HCT116 (cell line): ENCODE results near the gene MAP3K5. TPM values are rescaled to one million over a fixed set of nuclear protein-coding genes. Genes with fewer than 3 reads are reported as not detected.

ENCODE experiments used
- ATAC-seq: fragments of 200-7000 bp; cut with Tn5 transposase; 2 replicates; pipeline ENCODE4 v1.9.1; 2020; ENCODE audit warnings: mild to moderate bottlenecking, moderate library complexity
- BruUV-seq: library from RNA; stranded (reverse); fragments of 400-500 nt; replicated peaks from 2 replicates; lab custom pipeline; 2021; lab: Mats Ljungman, UMichigan
- CTCF ChIA-PET: fragments of 300-600 bp; sonication (Branson Sonifier 250); formaldehyde crosslinking; loops from one replicate; lab custom pipeline; 2021; ENCODE audit warnings: antibody characterized with exemption; lab: Charles Lee
- POLR2A ChIA-PET: fragments of 300-600, 350-600 bp; sonication (Branson Sonifier 250); formaldehyde crosslinking; loops from one replicate; lab custom pipeline; 2021; ENCODE audit warnings: antibody characterized with exemption; lab: Charles Lee
- RAD21 ChIA-PET, 2 experiments: fragments of 300-600 bp; sonication (Branson Sonifier 250); formaldehyde crosslinking; loops; one replicate each; lab custom pipeline; 2023; ENCODE audit warnings: low total read pairs in 2 of 2; ENCODE audit not compliant: uncharacterized antibody in 2 of 2, unreplicated experiment in 2 of 2, low non-redundant PET in 1 of 2; lab: Charles Lee
- DNase-seq: peaks from one replicate; pipeline ENCODE4 v3.0.0-alpha.2; 2010; ENCODE audit warnings: low read depth, low spot score
- H2AFZ ChIP-seq: fragments of 200-600 bp; shearing (Covaris generic), sonication (generic); 2 replicates; pipeline ENCODE4 v1.6.1; 2017; ENCODE audit warnings: low read depth, mixed run types, mixed read lengths, antibody characterized with exemption, low read length; ENCODE audit not compliant: poor library complexity, severe bottlenecking
- H3K27ac ChIP-seq: 2 replicates; pipeline ENCODE4 v1.5.1; 2012; ENCODE audit warnings: low read depth, low read length
- H3K27me3 ChIP-seq: fragments of 200-600 bp; sonication (generic); 2 replicates; pipeline ENCODE4 v1.6.1; 2016; ENCODE audit warnings: mixed run types, low read length, mixed read lengths; ENCODE audit not compliant: insufficient read depth
- H3K36me3 ChIP-seq, 2 experiments: fragments of 200-500 bp in 1 of 2; fragments of 200-600 bp in 1 of 2; sonication (Bioruptor generic) in 1 of 2; sonication (generic) in 1 of 2; 2 replicates each; pipeline versions ENCODE4 v1.5.1 to v1.6.1; 2014 to 2016; ENCODE audit warnings: low read length in 2 of 2, inconsistent platforms in 1 of 2, mixed read lengths in 1 of 2, mixed run types in 1 of 2; ENCODE audit not compliant: insufficient read depth in 2 of 2, control insufficient read depth in 1 of 2
- H3K4me1 ChIP-seq, 2 experiments: fragments of 200-600 bp in 1 of 2; sonication (generic) in 1 of 2; 2 replicates each; pipeline versions ENCODE4 v1.5.1 to v1.6.1; 2012 to 2017; ENCODE audit warnings: low read length in 2 of 2, inconsistent platforms in 1 of 2, mild to moderate bottlenecking in 1 of 2, mixed read lengths in 1 of 2, mixed run types in 1 of 2, moderate library complexity in 1 of 2; ENCODE audit not compliant: insufficient read depth in 2 of 2, control insufficient read depth in 1 of 2
- H3K4me2 ChIP-seq: fragments of 200-600 bp; sonication (generic); 2 replicates; pipeline ENCODE4 v1.6.1; 2017; ENCODE audit warnings: mixed run types, low read length, mixed read lengths
- H3K4me3 ChIP-seq, 2 experiments: fragments of 200-600 bp in 1 of 2; sonication (generic) in 1 of 2; replicated peaks in 1 of 2; 2 replicates each; pipeline ENCODE4 v1.5.1; 2011 to 2016; ENCODE audit warnings: low read length in 2 of 2, control low read depth in 1 of 2, low read depth in 1 of 2, mild to moderate bottlenecking in 1 of 2, mixed read lengths in 1 of 2, mixed run types in 1 of 2
- H3K79me2 ChIP-seq: fragments of 200-600 bp; sonication (generic); 2 replicates; pipeline ENCODE4 v1.6.1; 2017; ENCODE audit warnings: mild to moderate bottlenecking, mixed run types, low read length, moderate library complexity, mixed read lengths; ENCODE audit not compliant: insufficient read depth
- H3K9ac ChIP-seq: fragments of 200-600 bp; sonication (generic); 2 replicates; pipeline ENCODE4 v1.6.1; 2016; ENCODE audit warnings: low read length, mixed read lengths
- H3K9me2 ChIP-seq: fragments of 200-600 bp; sonication (generic), shearing (Covaris generic); 2 replicates; pipeline ENCODE4 v1.6.1; 2017; ENCODE audit warnings: mixed run types, mild to moderate bottlenecking, moderate library complexity; ENCODE audit not compliant: insufficient read depth
- H3K9me3 ChIP-seq, 2 experiments: fragments of 200-500 bp in 1 of 2; fragments of 200-600 bp in 1 of 2; sonication (Bioruptor generic) in 1 of 2; sonication (generic) in 1 of 2; 2 replicates each; pipeline ENCODE4 v1.6.1; 2014 to 2017; ENCODE audit warnings: low read length in 2 of 2, mixed read lengths in 2 of 2, inconsistent platforms in 1 of 2, low read depth in 1 of 2, mild to moderate bottlenecking in 1 of 2, mixed run types in 1 of 2, moderate library complexity in 1 of 2; ENCODE audit not compliant: control insufficient read depth in 1 of 2, insufficient read depth in 1 of 2
- H4K20me1 ChIP-seq: fragments of 200-600 bp; sonication (generic), shearing (Covaris generic); 2 replicates; pipeline ENCODE4 v1.6.1; 2017; ENCODE audit warnings: mixed run types, mild to moderate bottlenecking, moderate library complexity; ENCODE audit not compliant: insufficient read depth
- CBX3 ChIP-seq: IDR thresholded peaks from 2 replicates; pipeline ENCODE4 v1.6.1; 2012; ENCODE audit warnings: low read depth
- CEBPB ChIP-seq: IDR thresholded peaks from 2 replicates; pipeline ENCODE4 v1.6.1; 2012; ENCODE audit warnings: low read depth
- EGR1 ChIP-seq: IDR thresholded peaks from 2 replicates; pipeline ENCODE4 v1.6.1; 2012; ENCODE audit warnings: low read depth
- ELF1 ChIP-seq: IDR thresholded peaks from 2 replicates; pipeline ENCODE4 v1.6.1; 2012; ENCODE audit warnings: low read depth, borderline replicate concordance
- EZH2 ChIP-seq: fragments of 200-600 bp; sonication (generic); IDR thresholded peaks from 2 replicates; pipeline ENCODE4 v1.6.1; 2017; ENCODE audit warnings: antibody characterized with exemption, mixed run types
- FOSL1 ChIP-seq: IDR thresholded peaks from 2 replicates; pipeline ENCODE4 v1.6.1; 2012; ENCODE audit warnings: low read depth
- POLR2A ChIP-seq: IDR thresholded peaks from 2 replicates; pipeline ENCODE4 v1.7.0; 2011; ENCODE audit warnings: borderline replicate concordance; ENCODE audit not compliant: insufficient read depth, insufficient read length; ENCODE audit errors: extremely low read depth
- POLR2AphosphoS5 ChIP-seq: IDR thresholded peaks from 2 replicates; pipeline ENCODE4 v1.6.1; 2011; ENCODE audit warnings: mild to moderate bottlenecking, low read depth, low read length, moderate library complexity
- SP1 ChIP-seq: IDR thresholded peaks from 2 replicates; pipeline ENCODE4 v1.6.1; 2012; ENCODE audit warnings: low read depth
- intact Hi-C: fragments of 100-400 bp; cut with micrococcal nuclease; formaldehyde crosslinking; loops from 2 replicates; pipeline ENCODE4 v1.10.0; 2022
- total RNA-seq: library from RNA; stranded (reverse); gene quantifications from one replicate; pipeline ENCODE4 v1.2.1, GENCODE V29; 2021; ENCODE audit not compliant: unreplicated experiment
- TF ChIP-seq, protein P1 (sequence below): IDR thresholded peaks from 2 replicates; pipeline ENCODE4 v1.6.1; 2012
- TF ChIP-seq, protein P2 (sequence below): IDR thresholded peaks from 2 replicates; pipeline ENCODE4 v1.6.1; 2012; ENCODE audit warnings: low read depth

The MAP3K5 gene
- total RNA-seq, 1 experiment from 2014 or later: 11.8 TPM

DNA sequence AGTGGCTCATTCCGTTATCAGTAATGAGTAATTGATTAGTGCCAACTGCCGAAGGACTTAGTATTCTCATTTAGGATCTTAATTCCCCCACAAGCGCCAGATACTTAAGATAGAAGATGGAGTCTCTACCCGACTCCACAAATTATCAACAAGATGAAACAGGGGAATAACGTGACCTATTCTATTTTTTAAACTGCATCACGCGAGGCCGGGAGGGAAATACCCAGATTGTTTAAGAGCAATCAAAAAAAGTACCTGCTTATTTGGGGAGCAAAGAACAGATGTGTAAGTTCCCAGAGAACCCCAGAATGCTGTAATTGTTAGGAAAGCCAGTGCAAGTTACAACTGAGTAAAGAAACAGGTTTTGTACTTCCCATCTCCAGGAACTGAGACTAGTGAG is 1.1 kb upstream of the MAP3K5 start:
- Histone ChIP-seq H3K36me3 (no peaks in the 10 kb centered on the region), H3K27me3 (no peaks in the 10 kb centered on the region), H4K20me1 (no peaks in the 10 kb centered on the region), H3K79me2 (peaks cover 11% of the 10 kb centered on the region), H2AFZ (peak overlapping the region; percentile 75), H3K4me3 (peak overlapping the region; percentile 72 to 88), H3K9me2 (no peaks in the 10 kb centered on the region; the same call in 1 of the 2 replicates), H3K9ac (peak overlapping the region; percentile 87)
- POLR2A ChIA-PET: interaction anchor here (1.4 kb wide), 3 partner anchors 30 to 149 kb away, joined by 4 to 16 read pairs (median 4); no protein-coding TSS in a partner anchor
- no peak for DNase-seq
- TF ChIP-seq, protein P1, sequence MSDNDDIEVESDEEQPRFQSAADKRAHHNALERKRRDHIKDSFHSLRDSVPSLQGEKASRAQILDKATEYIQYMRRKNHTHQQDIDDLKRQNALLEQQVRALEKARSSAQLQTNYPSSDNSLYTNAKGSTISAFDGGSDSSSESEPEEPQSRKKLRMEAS: no peak
- TF ChIP-seq, all 23 proteins: peak for 0
- Histone ChIP-seq H3K4me1 (peaks cover 16 to 30% of the 10 kb centered on the region in 2 experiments; a peak in 3 of 4 replicates), H3K4me2 (peak overlapping the region; percentile 99), H3K27ac (peak overlapping the region; percentile 88), H3K9me3 (no peaks in the 10 kb centered on the region)
- ATAC-seq: no peak
- CTCF ChIA-PET: interaction anchor here (1.3 to 4.9 kb wide), 7 partner anchors 10 to 243 kb away, joined by 5 to 158 read pairs (median 9); partner anchors contain the start of gene MAP7
- intact Hi-C loops: loop anchor here (1.0 kb wide), 2 partner anchors 149 to 210 kb away; no protein-coding TSS in a partner anchor
- RAD21 ChIA-PET: interaction anchor here (1.4 to 1.7 kb wide), 2 partner anchors 149 kb away, joined by 22 to 29 read pairs; no protein-coding TSS in a partner anchor
- BruUV-seq: TSS peak; percentile 84

DNA sequence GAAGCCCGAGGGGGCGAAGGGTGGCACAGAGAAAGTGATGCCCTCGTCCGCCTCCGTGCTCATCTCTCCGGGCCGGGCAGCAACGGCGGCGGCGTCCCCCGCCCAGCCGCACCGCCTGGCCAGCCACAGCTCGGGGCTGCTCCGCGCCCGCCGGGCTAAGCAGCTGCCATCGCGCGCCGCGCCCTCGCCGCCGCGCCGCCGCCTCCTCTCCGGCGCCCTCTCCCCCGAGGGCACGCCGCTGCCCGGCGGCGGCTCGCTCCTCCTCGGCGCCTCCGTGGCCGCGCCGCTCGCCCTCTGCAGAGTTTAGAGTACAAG is 225 bp downstream of the MAP3K5 start:
- TF ChIP-seq SP1 (no peak), CEBPB (no peak), EGR1 (no peak), CBX3 (no peak), EZH2 (no peak), POLR2AphosphoS5 (no peak), FOSL1 (no peak), ELF1 (no peak), POLR2A (no peak)
- TF ChIP-seq, protein P2, sequence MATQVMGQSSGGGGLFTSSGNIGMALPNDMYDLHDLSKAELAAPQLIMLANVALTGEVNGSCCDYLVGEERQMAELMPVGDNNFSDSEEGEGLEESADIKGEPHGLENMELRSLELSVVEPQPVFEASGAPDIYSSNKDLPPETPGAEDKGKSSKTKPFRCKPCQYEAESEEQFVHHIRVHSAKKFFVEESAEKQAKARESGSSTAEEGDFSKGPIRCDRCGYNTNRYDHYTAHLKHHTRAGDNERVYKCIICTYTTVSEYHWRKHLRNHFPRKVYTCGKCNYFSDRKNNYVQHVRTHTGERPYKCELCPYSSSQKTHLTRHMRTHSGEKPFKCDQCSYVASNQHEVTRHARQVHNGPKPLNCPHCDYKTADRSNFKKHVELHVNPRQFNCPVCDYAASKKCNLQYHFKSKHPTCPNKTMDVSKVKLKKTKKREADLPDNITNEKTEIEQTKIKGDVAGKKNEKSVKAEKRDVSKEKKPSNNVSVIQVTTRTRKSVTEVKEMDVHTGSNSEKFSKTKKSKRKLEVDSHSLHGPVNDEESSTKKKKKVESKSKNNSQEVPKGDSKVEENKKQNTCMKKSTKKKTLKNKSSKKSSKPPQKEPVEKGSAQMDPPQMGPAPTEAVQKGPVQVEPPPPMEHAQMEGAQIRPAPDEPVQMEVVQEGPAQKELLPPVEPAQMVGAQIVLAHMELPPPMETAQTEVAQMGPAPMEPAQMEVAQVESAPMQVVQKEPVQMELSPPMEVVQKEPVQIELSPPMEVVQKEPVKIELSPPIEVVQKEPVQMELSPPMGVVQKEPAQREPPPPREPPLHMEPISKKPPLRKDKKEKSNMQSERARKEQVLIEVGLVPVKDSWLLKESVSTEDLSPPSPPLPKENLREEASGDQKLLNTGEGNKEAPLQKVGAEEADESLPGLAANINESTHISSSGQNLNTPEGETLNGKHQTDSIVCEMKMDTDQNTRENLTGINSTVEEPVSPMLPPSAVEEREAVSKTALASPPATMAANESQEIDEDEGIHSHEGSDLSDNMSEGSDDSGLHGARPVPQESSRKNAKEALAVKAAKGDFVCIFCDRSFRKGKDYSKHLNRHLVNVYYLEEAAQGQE: no peak

More for the DNA sequence above, 225 bp downstream of the MAP3K5 start:
- Histone ChIP-seq H3K9me2 (no peaks in the 10 kb centered on the region), H3K4me2 (peak overlapping the region; percentile 99), H3K27ac (peak overlapping the region; percentile 88), H4K20me1 (no peaks in the 10 kb centered on the region), H3K9ac (peak overlapping the region; percentile 87), H2AFZ (no peak overlapping the region), H3K27me3 (no peaks in the 10 kb centered on the region), H3K4me1 (peaks cover 22 to 40% of the 10 kb centered on the region in 2 experiments), H3K9me3 (no peaks in the 10 kb centered on the region), H3K79me2 (peaks cover 23% of the 10 kb centered on the region), H3K36me3 (no peaks in the 10 kb centered on the region), H3K4me3 (peak overlapping the region; percentile 72 to 88)
- ChIA-PET CTCF (interaction anchor here (0.6 to 4.9 kb wide), 38 partner anchors 8 to 245 kb away, joined by 3 to 158 read pairs (median 4); partner anchors contain the start of gene MAP7), POLR2A (interaction anchor here (0.8 to 1.4 kb wide), 10 partner anchors 10 to 503 kb away, joined by 3 to 16 read pairs (median 4); partner anchors contain the start of gene BCLAF1), RAD21 (interaction anchor here (0.6 to 1.7 kb wide), 6 partner anchors 136 to 373 kb away, joined by 3 to 29 read pairs (median 4); no protein-coding TSS in a partner anchor)
- no peak for DNase-seq
- intact Hi-C loops: loop anchor here (1.0 kb wide), 1 partner anchor 184 kb away; no protein-coding TSS in a partner anchor
- BruUV-seq: no TSS peak
- peak; percentile 22 for ATAC-seq
